Hepatocyte (in vitro differentiated cells): ENCODE results near the gene UMAD1. TPM values are rescaled to one million over a fixed set of nuclear protein-coding genes. Genes with fewer than 3 reads are reported as not detected.

ENCODE experiments used
- DNase-seq: peaks from one replicate; pipeline ENCODE4 v3.0.0-alpha.2; 2016; ENCODE audit warnings: low spot score
- H2AFZ ChIP-seq: fragments of 200-600 bp; sonication (generic); 2 replicates; pipeline ENCODE4 v1.6.0; 2016; ENCODE audit warnings: antibody characterized with exemption, mild to moderate bottlenecking
- H3K27ac ChIP-seq: fragments of 200-600 bp; sonication (generic); 2 replicates; pipeline ENCODE4 v1.5.1; 2016; ENCODE audit warnings: mild to moderate bottlenecking
- H3K27me3 ChIP-seq: fragments of 200-600 bp; sonication (generic); 2 replicates; pipeline ENCODE4 v1.6.1; 2016
- H3K36me3 ChIP-seq: fragments of 200-600 bp; sonication (generic); replicated peaks from 2 replicates; pipeline ENCODE4 v1.5.1; 2016; ENCODE audit warnings: low read depth; ENCODE audit not compliant: insufficient read depth
- H3K4me1 ChIP-seq: fragments of 200-600 bp; sonication (generic); 2 replicates; pipeline ENCODE4 v1.5.1; 2016; ENCODE audit warnings: mild to moderate bottlenecking, moderate library complexity; ENCODE audit not compliant: insufficient read depth
- H3K4me2 ChIP-seq: fragments of 200-600 bp; sonication (generic); 2 replicates; pipeline ENCODE4 v1.6.0; 2016
- H3K4me3 ChIP-seq: fragments of 200-600 bp; sonication (generic); 2 replicates; pipeline ENCODE4 v1.5.1; 2016; ENCODE audit warnings: mild to moderate bottlenecking
- H3K79me2 ChIP-seq: fragments of 200-600 bp; sonication (generic); 2 replicates; pipeline ENCODE4 v1.6.0; 2017; ENCODE audit warnings: mild to moderate bottlenecking
- H3K9me2 ChIP-seq: fragments of 200-600 bp; sonication (generic); replicated peaks from 2 replicates; pipeline ENCODE4 v1.6.0; 2017; ENCODE audit warnings: mild to moderate bottlenecking; ENCODE audit not compliant: insufficient read depth
- H3K9me3 ChIP-seq: fragments of 200-600 bp; sonication (generic); 2 replicates; pipeline ENCODE4 v1.5.1; 2016; ENCODE audit warnings: low read depth, mild to moderate bottlenecking
- H4K20me1 ChIP-seq: fragments of 200-600 bp; sonication (generic); 2 replicates; pipeline ENCODE4 v1.6.0; 2016; ENCODE audit warnings: mild to moderate bottlenecking; ENCODE audit not compliant: insufficient read depth, poor library complexity, severe bottlenecking
- CTCF ChIP-seq: fragments of 200-600 bp; sonication (generic); IDR thresholded peaks from 2 replicates; pipeline ENCODE4 v1.5.1; 2016; ENCODE audit warnings: antibody characterized with exemption, mild to moderate bottlenecking; ENCODE audit not compliant: poor library complexity
- EZH2 ChIP-seq: fragments of 200-600 bp; sonication (generic); IDR thresholded peaks from 2 replicates; pipeline ENCODE4 v1.6.1; 2016; ENCODE audit warnings: antibody characterized with exemption, mild to moderate bottlenecking, borderline replicate concordance
- EZH2phosphoT487 ChIP-seq: fragments of 200-600 bp; sonication (generic); IDR thresholded peaks from one replicate; pipeline ENCODE4 v1.6.1; 2018; ENCODE audit warnings: antibody characterized with exemption, mild to moderate bottlenecking, low read depth, moderate library complexity; ENCODE audit not compliant: unreplicated experiment, severe bottlenecking
- WGBS: methylation state at CpG from one replicate; pipeline ENCODE4 v1.1.6; 2016; ENCODE audit warnings: low lambda C conversion rate; ENCODE audit errors: missing lambda C conversion rate; 5-methylcytosine and 5-hydroxymethylcytosine counted together
- polyA plus RNA-seq: library from polyadenylated mRNA; unstranded; fragments of >200 nt; fragmentation: Nextera tagmentation; extraction: Ambion mirVana; gene quantifications from 2 replicates; pipeline ENCODE4 v1.2.1, GENCODE V29; 2016
- total RNA-seq: library from RNA; depleted of rRNA; stranded (reverse); fragments of >200 nt; gene quantifications from 2 replicates; pipeline ENCODE4 v1.2.3, GENCODE V29; 2014

The UMAD1 gene
- total RNA-seq (21.9 and 29.0 TPM in 2 replicates), polyA plus RNA-seq (15.7 and 19.9 TPM in 2 replicates)

GRCh38 chr7:7640221-7641128, at the start of gene UMAD1:
Gene UMAD1 (plus strand): TSS chr7:7640752. CDS start chr7:7673372, 32,620 bp downstream.
- WGBS: under 1% methylated on average over 67 of the region's 68 CpGs

GRCh38 chr7:7595451-7595850, 45.1 kb upstream of the UMAD1 start:
- no peaks in the 10 kb centered on the region for H3K9me3 ChIP-seq
- no peak overlapping the region for H3K27ac ChIP-seq
- no peak overlapping the region for H3K4me3 ChIP-seq
- H2AFZ ChIP-seq: no peak overlapping the region
- WGBS: 79% methylated on average over 1 of the region's 1 CpG
- H4K20me1 ChIP-seq: no peaks in the 10 kb centered on the region
- no peaks in the 10 kb centered on the region for H3K79me2 ChIP-seq
- TF ChIP-seq CTCF (peak; percentile 52), EZH2 (no peak)
- H3K4me1 ChIP-seq: no peaks in the 10 kb centered on the region
- no peaks in the 10 kb centered on the region for H3K27me3 ChIP-seq
- H3K36me3 ChIP-seq: no peaks in the 10 kb centered on the region
- no peaks in the 10 kb centered on the region for H3K9me2 ChIP-seq
- DNase-seq: peak; percentile 13
- H3K4me2 ChIP-seq: no peak overlapping the region

More at GRCh38 chr7:7640221-7641128, at the start of gene UMAD1:
- peak within 1 kb of the TSS; percentile 94 for H3K4me2 ChIP-seq
- peak within 1 kb of the TSS; percentile 44 for H3K4me3 ChIP-seq
- no peaks in the 10 kb centered on the region for H4K20me1 ChIP-seq
- H3K9me2 ChIP-seq: no peaks in the 10 kb centered on the region
- H3K36me3 ChIP-seq: no peaks in the 10 kb centered on the region
- peak; percentile 99 for DNase-seq
- H3K4me1 ChIP-seq: no peaks in the 10 kb centered on the region
- H3K27ac ChIP-seq: peak within 1 kb of the TSS; percentile 74
- peak within 1 kb of the TSS; percentile 97 for H2AFZ ChIP-seq
- no peak for TF ChIP-seq EZH2phosphoT487
- no peak for TF ChIP-seq CTCF
- no peak for TF ChIP-seq EZH2
- peaks cover 35% of the 10 kb centered on the region for H3K79me2 ChIP-seq
- no peaks in the 10 kb centered on the region for H3K9me3 ChIP-seq
- H3K27me3 ChIP-seq: no peaks in the 10 kb centered on the region

- Histone ChIP-seq H3K4me3 (no peak overlapping the region), H4K20me1 (no peaks in the 10 kb centered on the region), H3K4me2 (no peak overlapping the region), H3K9me3 (no peaks in the 10 kb centered on the region), H3K27me3 (no peaks in the 10 kb centered on the region), H3K79me2 (no peaks in the 10 kb centered on the region), H3K9me2 (no peaks in the 10 kb centered on the region), H3K27ac (no peak overlapping the region), H3K36me3 (no peaks in the 10 kb centered on the region), H2AFZ (no peak overlapping the region), H3K4me1 (no peaks in the 10 kb centered on the region)
- WGBS: 95% methylated on average over 5 of the region's 5 CpGs
- no peak for DNase-seq
- TF ChIP-seq EZH2phosphoT487: no peak
- TF ChIP-seq CTCF: no peak
- no peak for TF ChIP-seq EZH2
Observed at GRCh38 chr7:7596176-7596575, 44.4 kb upstream of the UMAD1 start.
